ENCODE data around the gene CIAO2B. TPM values are rescaled to one million over a fixed set of nuclear protein-coding genes. Genes with fewer than 3 reads are reported as not detected.

Gene CIAO2B
- total RNA-seq, 2 donors from 2014 or later: 75.3 to 118 TPM

DNA sequence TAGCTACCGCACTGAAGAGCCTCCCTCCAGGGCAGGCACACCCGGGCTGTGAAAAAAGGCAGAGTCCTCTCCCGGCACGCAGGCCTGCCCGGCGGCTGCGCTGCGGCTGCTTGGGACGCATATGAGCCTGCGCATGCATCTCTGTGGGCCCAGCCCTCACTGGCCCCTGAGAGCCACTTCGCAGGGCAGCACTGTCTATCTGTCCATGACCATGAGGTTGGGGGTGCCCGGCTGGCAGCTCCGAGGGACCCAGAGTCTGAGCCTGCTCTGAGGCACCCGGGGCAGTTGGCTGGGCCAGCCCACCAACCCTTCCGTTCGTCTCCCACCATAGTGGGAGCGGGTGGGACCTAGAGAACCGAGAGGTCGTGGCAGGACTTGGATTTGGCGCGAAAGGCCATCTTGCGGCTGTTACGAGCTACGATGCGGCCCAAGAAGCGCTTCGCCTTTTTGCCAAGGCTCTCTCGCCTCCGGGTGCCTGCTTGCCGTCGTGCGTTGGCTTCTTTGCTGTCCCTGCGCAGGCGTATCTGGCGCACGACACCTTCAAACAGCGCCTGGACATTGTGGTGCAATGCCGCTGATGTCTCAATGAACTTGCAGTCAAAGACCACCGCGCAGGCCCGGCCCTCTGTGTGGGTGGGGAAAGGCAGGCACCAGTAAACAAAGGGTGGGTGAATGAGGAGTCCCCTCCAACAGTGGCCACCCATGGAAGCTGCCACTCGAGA is 12.3 kb downstream of the CIAO2B start:
- Histone ChIP-seq H3K36me3 (peaks cover 14% of the 10 kb centered on the region), H3K4me1 (peaks cover 0 to 43% of the 10 kb centered on the region in 2 donors), H3K9me3 (no peaks in the 10 kb centered on the region), H3K27ac (peak overlapping the region; percentile 87 to 98), H3K4me3 (peak overlapping the region in 1 of 2 donors; percentile 60), H3K27me3 (no peaks in the 10 kb centered on the region)
- no peak for DNase-seq (ENCODE audit: low spot score)
- TF ChIP-seq, protein P1, sequence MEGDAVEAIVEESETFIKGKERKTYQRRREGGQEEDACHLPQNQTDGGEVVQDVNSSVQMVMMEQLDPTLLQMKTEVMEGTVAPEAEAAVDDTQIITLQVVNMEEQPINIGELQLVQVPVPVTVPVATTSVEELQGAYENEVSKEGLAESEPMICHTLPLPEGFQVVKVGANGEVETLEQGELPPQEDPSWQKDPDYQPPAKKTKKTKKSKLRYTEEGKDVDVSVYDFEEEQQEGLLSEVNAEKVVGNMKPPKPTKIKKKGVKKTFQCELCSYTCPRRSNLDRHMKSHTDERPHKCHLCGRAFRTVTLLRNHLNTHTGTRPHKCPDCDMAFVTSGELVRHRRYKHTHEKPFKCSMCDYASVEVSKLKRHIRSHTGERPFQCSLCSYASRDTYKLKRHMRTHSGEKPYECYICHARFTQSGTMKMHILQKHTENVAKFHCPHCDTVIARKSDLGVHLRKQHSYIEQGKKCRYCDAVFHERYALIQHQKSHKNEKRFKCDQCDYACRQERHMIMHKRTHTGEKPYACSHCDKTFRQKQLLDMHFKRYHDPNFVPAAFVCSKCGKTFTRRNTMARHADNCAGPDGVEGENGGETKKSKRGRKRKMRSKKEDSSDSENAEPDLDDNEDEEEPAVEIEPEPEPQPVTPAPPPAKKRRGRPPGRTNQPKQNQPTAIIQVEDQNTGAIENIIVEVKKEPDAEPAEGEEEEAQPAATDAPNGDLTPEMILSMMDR (IDR thresholded peaks at IDR 0.05): no peak

DNA sequence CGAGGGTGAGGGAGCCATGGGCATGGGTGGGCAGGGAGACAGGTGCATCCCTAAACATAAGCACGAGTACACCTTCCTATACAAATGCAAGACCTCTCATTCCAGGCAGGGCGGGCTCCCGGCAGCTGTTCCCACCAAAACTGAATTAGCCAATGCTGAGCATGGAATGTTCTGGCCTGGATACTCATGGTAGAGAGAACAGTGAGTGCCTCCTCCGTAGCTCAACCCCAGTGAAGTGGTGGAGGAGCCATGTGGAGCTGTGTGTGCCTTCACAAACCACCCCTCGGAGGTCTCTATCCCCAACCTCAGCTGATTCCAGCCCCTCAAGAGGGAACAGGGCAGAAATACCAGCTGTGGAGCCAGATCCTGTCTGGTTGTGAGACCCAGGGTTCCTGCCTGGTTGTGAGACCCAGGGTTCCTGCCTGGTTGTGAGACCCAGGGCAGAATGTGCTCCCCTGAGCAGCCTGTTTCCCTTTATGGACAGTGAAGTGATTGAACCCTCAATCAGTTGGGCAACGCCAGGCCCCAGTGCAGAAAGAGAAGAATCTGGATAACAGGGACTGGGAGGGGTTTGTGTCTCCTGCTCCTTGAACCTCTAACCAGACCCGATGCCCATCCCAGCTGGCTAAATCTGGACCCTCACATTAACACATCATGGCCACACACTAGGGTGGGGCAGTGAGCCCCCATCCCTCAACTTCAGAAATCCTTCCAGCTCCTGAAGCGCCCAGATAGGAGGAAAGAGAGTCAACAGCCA is 13.1 kb downstream of the CIAO2B start:
- no peak for DNase-seq (ENCODE audit: low spot score)
- H3K27ac ChIP-seq: peak overlapping the region; percentile 87 to 98

DNA sequence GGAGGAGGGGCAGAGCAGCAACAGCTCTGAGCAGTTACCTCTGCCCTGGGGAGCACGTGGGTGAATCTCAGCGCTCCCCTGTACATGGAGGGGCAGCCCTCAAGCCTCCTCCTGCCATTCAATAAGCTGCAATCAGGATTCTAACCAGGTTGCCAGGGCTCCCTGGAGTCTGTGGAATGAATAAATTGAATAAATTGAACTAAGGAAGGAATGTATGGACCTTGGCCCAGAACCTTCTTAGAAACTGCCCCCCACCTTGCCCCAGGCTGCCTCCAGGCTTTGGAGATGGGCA is 14.0 kb downstream of the CIAO2B start:
- Histone ChIP-seq H3K4me3 (no peak overlapping the region), H3K27ac (peak overlapping the region; percentile 87 to 98), H3K4me1 (peaks cover 0 to 30% of the 10 kb centered on the region in 2 donors), H3K36me3 (peaks cover 14% of the 10 kb centered on the region), H3K27me3 (no peaks in the 10 kb centered on the region), H3K9me3 (no peaks in the 10 kb centered on the region)
- TF ChIP-seq, protein P1 (IDR thresholded peaks at IDR 0.05): no peak
- DNase-seq (ENCODE audit: low spot score): no peak

More for the DNA sequence above, 13.1 kb downstream of the CIAO2B start:
- Histone ChIP-seq H3K27me3 (no peaks in the 10 kb centered on the region), H3K9me3 (no peaks in the 10 kb centered on the region), H3K4me3 (peak overlapping the region in 1 of 2 donors; percentile 60), H3K4me1 (peaks cover 0 to 35% of the 10 kb centered on the region in 2 donors), H3K36me3 (peaks cover 14% of the 10 kb centered on the region)
- TF ChIP-seq, protein P1 (IDR thresholded peaks at IDR 0.05): no peak

DNA sequence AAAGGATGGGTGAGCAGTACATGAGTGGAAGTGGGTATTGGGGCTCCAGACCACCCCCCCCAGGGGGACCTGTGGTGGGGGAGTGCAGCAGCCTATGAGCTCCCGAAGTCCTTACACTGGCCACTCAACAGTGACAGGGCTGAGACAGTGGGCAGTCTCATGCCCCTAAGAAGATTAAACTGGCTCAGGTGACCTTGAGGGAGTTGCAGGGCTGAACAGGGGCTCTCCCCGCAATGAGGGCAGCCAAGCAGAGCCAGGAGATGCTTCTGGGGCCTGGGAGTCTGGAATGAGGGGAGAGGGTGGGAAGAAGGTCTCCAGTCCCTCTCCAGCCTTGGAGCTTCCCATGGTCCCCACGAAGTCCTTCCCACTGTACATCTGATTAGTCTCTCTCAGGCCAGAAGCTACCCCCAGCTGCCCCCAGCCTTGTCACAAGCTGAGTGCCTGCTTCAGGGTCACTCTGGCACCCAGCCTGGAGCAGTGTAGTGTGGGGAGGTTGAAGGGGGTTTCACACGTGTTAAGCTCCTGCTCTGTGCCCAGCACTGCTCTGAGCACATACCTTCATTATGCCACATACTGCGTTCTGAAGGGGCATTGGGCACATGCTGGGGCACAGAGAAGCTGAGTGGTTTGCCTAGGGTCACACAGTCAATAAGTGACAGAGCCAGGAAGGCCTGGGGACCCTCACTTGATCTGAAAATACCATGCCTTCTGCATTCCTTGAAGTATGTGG is 14.5 kb downstream of the CIAO2B start:
- no peaks in the 10 kb centered on the region for H3K27me3 ChIP-seq
- H3K4me3 ChIP-seq: no peak overlapping the region
- H3K9me3 ChIP-seq: no peaks in the 10 kb centered on the region
- H3K36me3 ChIP-seq: peaks cover 14% of the 10 kb centered on the region
- no peak for DNase-seq (ENCODE audit: low spot score)
- TF ChIP-seq, protein P1 (IDR thresholded peaks at IDR 0.05): no peak
- H3K27ac ChIP-seq: peak overlapping the region; percentile 87 to 98
- peaks cover 0 to 30% of the 10 kb centered on the region in 2 donors for H3K4me1 ChIP-seq

DNA sequence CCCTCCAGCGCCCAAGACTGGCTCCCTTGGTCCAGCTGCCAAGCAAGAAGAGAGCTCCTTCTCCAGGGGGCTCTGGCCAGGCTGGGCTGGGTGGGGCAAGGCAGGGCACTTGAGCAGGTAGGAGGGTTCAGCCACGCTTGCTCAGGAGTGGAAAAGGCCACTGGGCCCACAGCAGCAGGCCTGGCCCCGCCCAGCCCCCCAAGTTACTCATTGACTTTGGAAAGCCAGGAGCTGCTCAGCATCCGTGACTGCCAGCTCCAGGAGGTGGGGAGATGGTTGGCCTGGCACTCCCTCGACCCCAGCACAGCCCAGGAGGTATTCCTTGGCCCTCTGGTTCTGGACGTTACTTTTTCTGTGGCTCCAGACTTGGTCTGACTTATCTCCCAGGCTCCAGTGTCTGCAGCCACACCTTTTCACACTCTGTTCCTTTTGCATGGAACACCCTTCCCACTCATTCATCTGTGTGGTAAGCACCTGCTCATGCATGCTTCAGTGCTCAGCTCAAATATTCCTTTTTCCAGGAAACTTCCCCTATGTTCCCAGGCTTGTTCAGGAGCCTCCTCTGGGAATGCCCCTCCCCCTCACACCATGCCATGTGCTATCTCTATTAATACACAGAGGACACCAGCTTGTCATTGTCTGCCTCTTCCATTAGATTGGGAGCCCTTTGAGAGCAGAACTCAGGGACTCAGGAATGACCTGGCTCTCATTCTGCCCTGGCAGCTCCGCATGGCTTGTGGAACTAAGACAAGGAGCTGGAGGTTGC is 15.2 kb downstream of the CIAO2B start, which contains the start of gene CDH16:
TSS of gene CDH16 (minus strand) at position 83 of the 766 bp plus-strand sequence. CDS start 820 bp downstream, outside the sequence.
- TF ChIP-seq, protein P1 (IDR thresholded peaks at IDR 0.05): no peak
- Histone ChIP-seq H3K9me3 (no peaks in the 10 kb centered on the region), H3K4me3 (no peak within 1 kb of the TSS), H3K36me3 (peaks cover 14% of the 10 kb centered on the region), H3K27ac (peak within 1 kb of the TSS; percentile 87 to 98), H3K4me1 (peaks cover 0 to 30% of the 10 kb centered on the region in 2 donors), H3K27me3 (no peaks in the 10 kb centered on the region)
- DNase-seq (ENCODE audit: low spot score): no peak
